Ovary (tissue), 10 donors: ENCODE results near the gene UBN2. TPM values are rescaled to one million over a fixed set of nuclear protein-coding genes. Genes with fewer than 3 reads are reported as not detected.
A peak's percentile ranks its signal among the peaks of the same experiment; 100 is the strongest.

Experiments
- DNase-seq, 5 donors: peaks; one replicate each; pipeline ENCODE4 v3.0.0-alpha.2; 2019 to 2020
- H3K27ac ChIP-seq, 2 donors: fragments of 200-600 bp; one replicate each; pipeline versions ENCODE4 v1.5.1 to v1.8.0; 2019 to 2022
- H3K27me3 ChIP-seq: fragments of 200-600 bp; one replicate; pipeline ENCODE4 v1.8.0; 2022
- H3K36me3 ChIP-seq: fragments of 200-600 bp; sonication (generic); one replicate; pipeline ENCODE4 v1.5.1; 2019
- H3K4me1 ChIP-seq: one replicate; pipeline ENCODE4 v1.8.1; 2013; ENCODE audit warnings: mild to moderate bottlenecking, moderate library complexity; ENCODE audit not compliant: insufficient read depth
- H3K4me3 ChIP-seq: fragments of 200-600 bp; sonication (generic); one replicate; pipeline ENCODE4 v1.5.1; 2017
- H3K9me3 ChIP-seq, 2 donors: fragments of 200-600 bp in 1 of 2; sonication (generic) in 1 of 2; one replicate each; pipeline versions ENCODE4 v1.5.1 to v1.8.1; 2013 to 2019; ENCODE audit warnings: mild to moderate bottlenecking in 1 of 2, moderate library complexity in 1 of 2
- EP300 ChIP-seq: sonication (generic); formaldehyde crosslinking; IDR thresholded peaks from one replicate; pipeline ENCODE4 v1.6.1; 2017; ENCODE audit warnings: antibody characterized with exemption
- POLR2A ChIP-seq: fragments of 450-650 bp; IDR thresholded peaks from one replicate; pipeline ENCODE4 v1.6.1; 2017; ENCODE audit warnings: antibody characterized with exemption, mild to moderate bottlenecking, moderate library complexity
- WGBS, 3 donors: extraction: QIAGEN DNeasy Blood & Tissue Kit in 1 of 3; methylation state at CpG; one replicate each; pipeline versions ENCODE4 v1.1.5 to v1.1.7; 2013 to 2017; 5-methylcytosine and 5-hydroxymethylcytosine counted together
- intact Hi-C, 4 donors: fragments of 100-400 bp; cut with DNase I; formaldehyde crosslinking; loops; one replicate each; pipeline versions ENCODE4 v1.11.0 to v1.15.1; 2022 to 2023
- long read RNA-seq, 3 donors: library from polyadenylated mRNA in 2 of 3; unstranded in 2 of 3; transcript quantifications; one replicate each; pipeline ENCODE4 v2.0.0 and lab custom pipeline, GENCODE V29; 2021 to 2026
- polyA plus RNA-seq, 2 donors: library from polyadenylated mRNA; stranded (reverse); fragments of 200-250 nt in 1 of 2; fragments of 350-450 nt in 1 of 2; fragmentation: Illumina TruSeq in 1 of 2; extraction: RNeasy Lipid Tissue Mini Kit (QIAGEN cat#74804) in 1 of 2; gene quantifications; one replicate each; pipeline ENCODE4 v1.2.3, GENCODE V29; 2013 to 2014
- total RNA-seq, 7 donors: library from RNA; depleted of rRNA in 2 of 7; stranded (reverse); fragments of >200 nt in 2 of 7; fragmentation: NEBNext Ultra II Directional in 3 of 7; extraction: Animal tissue kit (Norgen Biotek cat#: 25700) in 3 of 7; gene quantifications; one replicate each; pipeline versions ENCODE4 v1.1.0 to v1.2.4, GENCODE V29; 2016 to 2023
- TF ChIP-seq, protein P1 (sequence below), 3 donors: fragments of 450-650 bp in 2 of 3; fragments of 200-600 bp in 1 of 3; IDR thresholded peaks; one replicate each; pipeline versions ENCODE4 v1.5.1 to v1.8.0; 2016 to 2022; ENCODE audit warnings: antibody characterized with exemption in 3 of 3, mild to moderate bottlenecking in 1 of 3
- donor health status: DM: no; HTN: no; CAD: no; lungs with moderate emphysema.
- donor health status: DM: no; HTN: no; CAD: no.
- donor health status: Bipolar disorder and iron deficiency.
- donor health status: DM: yes; HTN: yes; CAD: no.
- donor health status: DM: no; HTN: no; CAD: no.
- donor health status: DM: yes; HTN: yes; CAD: no.

The UBN2 gene
- total RNA-seq = 10 to 100 TPM; 12.6 to 28.8 (median 19.9) TPM
- 1 to 10 TPM; 3.3 to 8.9 TPM for polyA plus RNA-seq
- long read RNA-seq, donor 1, partial matches to known transcripts = 0 of 3 reads
- long read RNA-seq, donor 1, other reads (novel, unspliced or antisense) = 3 of 3 reads
- long read RNA-seq, donor 2 = 0 reads
- long read RNA-seq, donor 3, partial matches to known transcripts = 0 of 1 reads
- long read RNA-seq, donor 3, other reads (novel, unspliced or antisense) = 1 of 1 reads

DNA sequence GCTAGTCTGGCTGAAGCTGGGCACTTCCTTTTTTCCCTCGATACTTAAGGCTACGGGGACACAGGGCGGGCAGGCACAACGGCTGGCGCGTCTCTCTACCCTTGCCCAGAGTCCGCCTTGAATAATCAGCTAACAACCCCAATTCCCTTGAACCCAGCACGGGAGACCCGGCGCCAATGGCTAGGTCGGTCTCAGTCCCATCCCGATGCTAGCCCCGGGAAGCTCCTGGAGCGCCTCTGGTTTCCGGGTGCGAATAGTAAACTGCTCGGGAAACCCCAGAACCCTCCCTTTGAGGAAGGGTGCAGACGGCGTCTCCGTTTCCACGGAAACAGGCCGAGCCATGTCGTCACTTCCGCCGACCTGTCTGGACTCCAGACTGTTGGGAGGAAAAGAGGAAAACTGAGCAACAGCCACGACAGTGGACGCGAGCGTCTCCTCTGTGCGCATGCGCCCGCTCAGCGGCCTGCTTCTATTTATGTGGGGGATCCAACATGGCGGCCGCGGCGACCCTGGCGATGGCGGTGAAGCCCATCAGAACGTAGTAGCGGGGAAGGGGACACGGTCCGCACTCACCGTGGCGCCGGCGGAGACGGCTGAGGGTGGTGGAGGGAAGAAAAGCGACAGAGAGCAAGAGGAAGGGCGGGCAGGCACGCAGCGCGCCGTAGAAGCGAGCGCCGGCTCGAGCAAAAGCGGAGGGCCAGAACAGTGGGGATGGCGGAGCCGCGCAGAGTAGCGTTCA lies at the start of gene UBN2:
Gene UBN2, plus strand, starts transcription at position 464 of the 739 bp plus-strand sequence. Its CDS starts 248 bp downstream, at position 712.
- H3K27ac ChIP-seq = peak within 1 kb of the TSS; percentile 95 to 98
- H3K27me3 ChIP-seq = no peaks in the 10 kb centered on the region
- TF ChIP-seq POLR2A (peak; percentile 39), EP300 (no peak)
- intact Hi-C loops = no loop called here
- H3K4me3 ChIP-seq = peak within 1 kb of the TSS; percentile 90
- DNase-seq = peak; percentile 95 to 98 (median 97)
- H3K9me3 ChIP-seq = no peaks in the 10 kb centered on the region
- 0 to 1% (median 0%) methylated on average over 63 of the region's 63 CpGs for WGBS, 3 donors
- no peaks in the 10 kb centered on the region for H3K4me1 ChIP-seq
- H3K36me3 ChIP-seq = no peaks in the 10 kb centered on the region

DNA sequence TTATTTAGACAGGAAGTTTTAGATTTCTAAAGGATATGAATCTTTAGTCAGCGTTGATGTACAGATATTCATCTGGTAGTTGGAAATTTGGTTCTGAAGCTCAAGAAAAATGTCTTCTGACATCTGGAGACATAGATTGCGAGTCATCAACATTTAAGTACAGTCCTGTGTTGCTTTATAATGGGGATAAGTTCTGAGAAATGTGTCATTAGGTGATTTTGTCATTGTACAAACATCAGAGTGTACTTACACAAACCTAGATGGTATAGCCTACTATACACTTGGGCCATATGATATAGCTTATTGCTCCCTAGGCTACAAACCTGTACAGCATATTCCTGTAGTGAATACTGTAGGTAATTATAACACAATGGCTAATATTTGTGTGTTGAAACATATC lies 49.6 kb upstream of the UBN2 start:
- TF ChIP-seq, protein P1, sequence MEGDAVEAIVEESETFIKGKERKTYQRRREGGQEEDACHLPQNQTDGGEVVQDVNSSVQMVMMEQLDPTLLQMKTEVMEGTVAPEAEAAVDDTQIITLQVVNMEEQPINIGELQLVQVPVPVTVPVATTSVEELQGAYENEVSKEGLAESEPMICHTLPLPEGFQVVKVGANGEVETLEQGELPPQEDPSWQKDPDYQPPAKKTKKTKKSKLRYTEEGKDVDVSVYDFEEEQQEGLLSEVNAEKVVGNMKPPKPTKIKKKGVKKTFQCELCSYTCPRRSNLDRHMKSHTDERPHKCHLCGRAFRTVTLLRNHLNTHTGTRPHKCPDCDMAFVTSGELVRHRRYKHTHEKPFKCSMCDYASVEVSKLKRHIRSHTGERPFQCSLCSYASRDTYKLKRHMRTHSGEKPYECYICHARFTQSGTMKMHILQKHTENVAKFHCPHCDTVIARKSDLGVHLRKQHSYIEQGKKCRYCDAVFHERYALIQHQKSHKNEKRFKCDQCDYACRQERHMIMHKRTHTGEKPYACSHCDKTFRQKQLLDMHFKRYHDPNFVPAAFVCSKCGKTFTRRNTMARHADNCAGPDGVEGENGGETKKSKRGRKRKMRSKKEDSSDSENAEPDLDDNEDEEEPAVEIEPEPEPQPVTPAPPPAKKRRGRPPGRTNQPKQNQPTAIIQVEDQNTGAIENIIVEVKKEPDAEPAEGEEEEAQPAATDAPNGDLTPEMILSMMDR (IDR thresholded peaks at IDR 0.05) = no peak
- TF ChIP-seq EP300 = no peak
- no peak for DNase-seq

DNA sequence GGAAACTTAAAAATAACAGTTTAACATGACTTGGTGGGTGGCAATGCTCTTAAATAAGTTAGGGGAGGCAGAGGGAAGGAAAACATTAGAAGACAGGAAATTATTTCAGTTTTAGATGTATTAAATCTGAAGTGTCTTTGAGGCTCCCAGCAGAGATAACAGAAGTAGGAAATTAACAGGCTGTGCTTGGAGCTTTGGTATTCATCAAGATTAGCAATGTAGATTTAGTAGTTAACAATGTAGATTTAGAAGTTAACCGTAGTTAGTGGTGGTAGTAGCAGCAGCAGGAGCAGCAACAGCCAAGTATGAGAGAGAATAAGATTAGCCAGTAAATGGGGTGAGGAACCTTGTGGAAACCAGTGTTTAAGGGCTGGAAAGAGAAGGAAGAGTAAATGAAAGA lies 48.7 kb upstream of the UBN2 start:
- intact Hi-C loops = no loop called here
- Histone ChIP-seq H3K27ac (no peak overlapping the region), H3K9me3 (no peaks in the 10 kb centered on the region), H3K36me3 (no peaks in the 10 kb centered on the region), H3K4me3 (no peak overlapping the region), H3K4me1 (no peaks in the 10 kb centered on the region), H3K27me3 (no peaks in the 10 kb centered on the region)
- no peak for DNase-seq
- 41 to 60% (median 47%) methylated on average over 1 of the region's 1 CpG for whole genome bisulfite sequencing, 3 donors
- TF ChIP-seq EP300 = no peak
- TF ChIP-seq, protein P1 (IDR thresholded peaks at IDR 0.05) = no peak
- TF ChIP-seq POLR2A = no peak

More for the DNA sequence above, 49.6 kb upstream of the UBN2 start:
- no peaks in the 10 kb centered on the region for H3K27me3 ChIP-seq
- H3K4me3 ChIP-seq = no peak overlapping the region
- H3K9me3 ChIP-seq = no peaks in the 10 kb centered on the region
- intact Hi-C loops = no loop called here
- H3K4me1 ChIP-seq = no peaks in the 10 kb centered on the region
- WGBS, 3 donors = 91 to 94% (median 94%) methylated on average over 2 of the region's 2 CpGs
- no peaks in the 10 kb centered on the region for H3K36me3 ChIP-seq
- H3K27ac ChIP-seq = no peak overlapping the region

DNA sequence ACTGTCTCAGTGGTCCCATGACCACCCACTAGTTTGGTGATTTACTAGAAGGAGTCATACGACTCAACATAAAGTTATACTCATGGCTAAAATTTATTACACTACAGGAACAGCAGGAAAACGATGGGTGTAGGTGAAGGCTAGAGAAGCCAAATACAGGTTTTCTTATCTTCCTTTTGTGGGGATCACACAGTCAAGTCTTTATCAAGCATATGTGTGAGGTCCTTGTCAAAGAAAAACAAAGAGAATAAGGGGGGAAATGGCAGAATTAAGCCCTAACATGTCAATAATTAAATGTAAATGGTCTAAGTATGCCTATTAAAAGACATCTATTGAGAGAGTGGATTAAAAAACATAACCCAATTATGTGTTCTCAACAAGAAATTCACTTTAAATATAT lies 47.8 kb upstream of the UBN2 start:
- Histone ChIP-seq H3K9me3 (no peaks in the 10 kb centered on the region), H3K36me3 (no peaks in the 10 kb centered on the region), H3K4me3 (no peak overlapping the region), H3K27ac (no peak overlapping the region), H3K27me3 (no peaks in the 10 kb centered on the region), H3K4me1 (no peaks in the 10 kb centered on the region)
- intact Hi-C loops = no loop called here
- TF ChIP-seq POLR2A (no peak), EP300 (no peak)
- TF ChIP-seq, protein P1 (IDR thresholded peaks at IDR 0.05) = no peak
- WGBS, 3 donors = 37 to 62% (median 50%) methylated on average over 2 of the region's 2 CpGs
- no peak for DNase-seq

DNA sequence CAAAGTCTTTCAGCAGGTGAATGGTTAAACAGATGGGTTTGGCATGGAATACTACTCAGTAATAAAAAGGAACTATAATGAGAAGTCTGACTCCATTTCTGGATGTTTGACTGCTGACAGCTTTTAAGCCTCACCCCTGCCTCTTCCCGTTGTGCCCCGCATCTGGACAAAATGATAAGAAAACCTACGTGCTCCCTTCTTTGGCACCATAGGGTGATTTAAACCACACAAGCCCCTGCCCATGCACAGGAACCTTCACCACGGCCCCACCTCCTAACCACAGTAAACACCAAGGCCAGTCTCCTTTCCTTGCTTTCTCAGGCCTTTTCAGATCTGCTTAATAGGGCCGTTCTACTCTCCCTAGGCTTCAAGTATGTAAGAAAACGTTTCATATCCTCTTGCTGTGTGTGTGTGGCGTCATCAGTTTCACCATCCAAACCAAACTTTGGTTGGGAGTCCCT lies 47.1 kb upstream of the UBN2 start:
- Histone ChIP-seq H3K27me3 (no peaks in the 10 kb centered on the region), H3K27ac (no peak overlapping the region), H3K9me3 (no peaks in the 10 kb centered on the region), H3K4me1 (no peaks in the 10 kb centered on the region), H3K36me3 (no peaks in the 10 kb centered on the region), H3K4me3 (no peak overlapping the region)
- TF ChIP-seq, protein P1 (IDR thresholded peaks at IDR 0.05) = no peak
- TF ChIP-seq EP300 (no peak), POLR2A (no peak)
- DNase-seq = no peak
- intact Hi-C loops = no loop called here
- WGBS, 3 donors = 85 to 88% (median 86%) methylated on average over 7 of the region's 7 CpGs
